Effector CD8-positive, alpha-beta T cell (primary cell): ENCODE data around the gene GNAQ.

Experiments used
- DNase-seq: peaks from one replicate; lab custom pipeline; 2025; lab: John Stamatoyannopoulos, UW

The GNAQ gene

DNA sequence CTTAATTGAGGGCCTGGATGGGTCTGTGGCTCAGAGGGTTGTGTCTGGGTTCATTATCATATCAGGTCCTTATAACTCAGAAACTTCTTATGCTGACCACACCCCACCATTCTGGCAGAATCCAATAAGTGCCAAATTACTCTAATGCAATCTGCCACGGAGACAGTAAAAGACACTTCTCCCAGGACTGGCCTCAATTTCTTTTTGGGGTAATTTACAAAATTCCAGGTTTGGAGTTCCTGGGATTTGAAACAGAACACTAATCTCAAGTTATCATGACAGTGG lies 187.8 kb downstream of the GNAQ start:
- DNase-seq: no peak

- no peak for DNase-seq
Measured at GRCh38 chr9:77843076-77843870, 188.3 kb downstream of the GNAQ start.

GRCh38 chr9:77841739-77842386 lies 189.7 kb downstream of the GNAQ start:
- no peak for DNase-seq

- no peak for DNase-seq
Measured at GRCh38 chr9:77839459-77840140, 192.0 kb downstream of the GNAQ start.

DNA sequence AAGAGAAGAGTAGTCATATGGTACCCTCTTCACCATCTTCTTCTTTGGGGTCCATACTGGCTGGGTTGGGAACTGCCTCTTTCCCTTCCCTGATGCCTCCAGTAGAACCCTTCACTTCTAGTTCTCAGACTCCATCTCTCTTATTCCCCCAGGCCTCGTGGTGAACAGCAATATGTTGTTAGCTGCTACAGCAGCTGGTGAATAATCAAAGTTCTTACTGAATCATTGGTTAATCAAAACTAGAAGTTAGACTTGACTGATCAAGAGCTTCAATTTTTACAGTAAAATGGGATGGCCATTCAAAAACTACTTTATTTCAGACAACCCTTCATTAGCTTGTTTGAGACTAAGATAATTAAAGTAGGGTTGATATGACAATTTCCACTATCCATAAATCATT lies 192.6 kb downstream of the GNAQ start:
- DNase-seq: no peak

GRCh38 chr9:77834898-77835488 lies 196.6 kb downstream of the GNAQ start:
- DNase-seq: no peak

- no peak for DNase-seq
Measured at GRCh38 chr9:77833561-77834429, 197.8 kb downstream of the GNAQ start.

DNA sequence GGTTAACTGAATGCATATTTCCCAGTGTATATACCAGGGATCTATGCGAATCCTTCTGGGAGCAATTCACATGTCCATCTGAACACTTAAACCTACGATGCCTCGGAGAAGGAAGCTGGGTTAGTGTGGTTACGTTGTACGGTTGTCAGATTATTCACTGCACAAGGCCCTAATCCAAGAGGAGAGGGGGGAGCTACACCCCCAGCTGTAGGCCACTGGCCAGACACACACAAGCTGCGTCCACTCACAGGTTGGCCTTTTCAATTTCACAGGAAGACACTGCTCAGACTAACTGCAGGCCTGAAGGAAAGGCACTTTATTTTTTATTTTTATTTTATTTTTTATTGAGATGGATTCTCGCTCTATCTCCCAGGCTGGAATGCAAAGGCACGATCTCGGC lies 199.0 kb downstream of the GNAQ start:
- DNase-seq: no peak

- DNase-seq: no peak
Measured at GRCh38 chr9:77831781-77832180, 199.8 kb downstream of the GNAQ start.

DNA sequence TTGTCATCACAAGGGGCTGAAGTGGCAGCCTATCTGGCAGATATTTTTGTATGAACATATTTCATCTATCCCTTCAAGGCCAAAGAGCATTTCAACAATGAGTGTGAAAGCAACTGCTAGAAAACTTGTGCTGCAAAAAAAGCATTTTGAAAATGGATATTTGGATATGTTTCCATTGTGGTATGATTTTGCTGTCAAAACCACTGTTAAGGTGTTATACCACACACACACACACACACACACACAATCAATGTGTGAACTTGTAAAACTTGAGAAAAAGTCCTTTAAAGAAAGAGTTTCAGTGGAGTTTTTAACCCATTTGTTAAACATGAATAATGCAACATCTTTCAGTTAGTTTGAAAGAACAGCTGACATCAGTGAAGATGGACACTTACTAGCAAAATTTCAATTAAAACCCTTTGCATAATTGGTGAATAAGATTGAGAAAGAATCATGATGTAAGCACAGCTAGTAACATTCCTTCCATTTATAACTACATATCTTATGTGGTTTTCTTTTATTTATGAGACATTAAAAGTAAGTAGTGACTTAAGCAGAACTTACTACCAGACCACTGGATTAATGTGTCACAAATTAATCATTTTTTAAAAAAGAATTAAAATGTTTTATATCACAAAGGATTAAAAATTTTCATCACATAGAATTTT lies 200.9 kb downstream of the GNAQ start:
- DNase-seq: no peak

DNA sequence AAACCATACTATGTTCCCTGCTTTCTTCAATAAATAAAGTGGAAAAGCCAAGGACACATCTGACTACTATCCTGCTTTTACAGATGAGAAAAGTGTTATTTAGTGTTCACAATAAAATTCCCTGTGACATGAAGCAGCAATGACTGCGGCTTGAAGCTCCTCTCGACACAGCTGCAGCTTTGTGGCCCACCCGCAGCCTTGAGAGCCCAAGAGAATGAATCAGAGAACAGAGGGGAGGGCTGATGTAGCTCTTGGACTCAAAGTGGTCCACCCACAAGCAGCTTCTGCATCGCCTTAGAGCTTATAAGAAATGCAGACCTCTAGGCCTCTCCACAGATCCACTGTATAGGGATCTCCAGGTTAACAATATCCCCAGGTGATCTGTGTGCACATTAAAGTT lies 202.2 kb downstream of the GNAQ start:
- DNase-seq: no peak

DNA sequence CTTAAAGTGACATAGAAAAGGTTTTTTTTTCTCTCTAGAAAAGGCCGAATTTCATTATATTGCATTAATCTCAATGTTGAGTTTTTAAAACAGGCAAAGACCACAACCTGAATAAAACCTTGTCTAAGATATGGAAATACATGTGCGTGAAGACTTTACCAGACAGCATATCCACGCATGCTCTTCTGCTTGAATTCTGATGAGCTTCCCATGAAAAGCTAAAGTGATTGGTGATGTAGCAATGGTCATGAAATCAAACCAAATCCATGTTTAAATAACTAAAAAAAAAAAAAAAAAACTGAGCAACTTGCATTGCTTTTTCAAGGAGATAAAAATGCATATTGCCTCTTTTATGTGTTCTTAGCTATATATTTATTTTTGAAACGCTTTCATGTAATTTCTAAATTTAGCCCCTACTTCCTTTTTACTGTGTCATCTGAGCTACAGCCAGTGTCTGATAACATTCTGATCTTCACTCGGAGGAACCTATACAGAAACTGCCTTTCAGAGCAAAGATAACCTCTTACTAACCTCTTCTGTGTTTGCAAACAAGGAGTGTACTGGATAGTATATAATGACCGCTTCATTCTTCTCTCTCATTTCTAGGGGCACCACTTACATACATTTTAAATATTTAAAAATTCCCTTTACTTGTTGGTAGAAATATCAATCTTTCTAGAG lies 204.4 kb downstream of the GNAQ start:
- no peak for DNase-seq

- DNase-seq: no peak
Measured at GRCh38 chr9:77826621-77827020, 205.0 kb downstream of the GNAQ start.

DNA sequence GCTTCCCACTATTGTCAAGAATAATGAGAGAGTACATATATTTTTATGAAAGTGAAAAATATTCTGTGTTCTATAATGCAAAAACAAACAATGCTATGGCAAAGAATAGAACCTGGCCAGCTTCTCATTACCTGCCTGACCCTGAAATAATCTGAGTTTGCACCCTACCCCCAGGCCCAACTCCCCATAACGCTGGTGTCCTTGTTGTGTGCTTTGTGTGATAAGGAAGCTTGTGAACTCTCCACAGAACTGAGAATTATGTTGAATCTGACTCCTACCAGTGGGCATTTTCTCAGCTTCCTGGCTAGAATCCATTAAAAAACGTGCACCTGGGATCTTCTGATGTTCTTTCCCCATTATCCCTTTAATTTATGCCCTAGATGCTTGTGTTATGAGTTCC lies 205.5 kb downstream of the GNAQ start:
- DNase-seq: no peak

DNA sequence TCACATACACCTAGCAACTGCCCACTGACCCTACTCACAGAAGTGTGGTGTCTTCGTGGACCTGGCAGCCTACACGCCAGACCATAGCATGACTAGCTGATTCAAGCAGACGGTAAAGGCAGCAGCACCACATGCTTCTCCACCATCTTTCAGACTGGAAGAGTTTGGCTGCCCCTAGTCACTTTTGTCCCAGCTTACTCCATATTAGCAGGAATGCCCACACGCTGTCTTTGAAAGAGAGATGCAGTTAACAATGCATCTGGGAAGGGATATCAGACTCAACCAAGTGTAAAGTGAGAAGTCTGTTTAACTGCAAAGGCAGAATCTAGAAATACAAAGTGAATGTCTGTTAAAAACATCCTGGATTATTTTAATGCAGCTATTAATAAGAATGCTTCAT lies 206.2 kb downstream of the GNAQ start:
- no peak for DNase-seq

- no peak for DNase-seq
Measured at GRCh38 chr9:77820293-77820954, 211.2 kb downstream of the GNAQ start.

GRCh38 chr9:77819657-77820056 lies 212.0 kb downstream of the GNAQ start:
- no peak for DNase-seq

DNA sequence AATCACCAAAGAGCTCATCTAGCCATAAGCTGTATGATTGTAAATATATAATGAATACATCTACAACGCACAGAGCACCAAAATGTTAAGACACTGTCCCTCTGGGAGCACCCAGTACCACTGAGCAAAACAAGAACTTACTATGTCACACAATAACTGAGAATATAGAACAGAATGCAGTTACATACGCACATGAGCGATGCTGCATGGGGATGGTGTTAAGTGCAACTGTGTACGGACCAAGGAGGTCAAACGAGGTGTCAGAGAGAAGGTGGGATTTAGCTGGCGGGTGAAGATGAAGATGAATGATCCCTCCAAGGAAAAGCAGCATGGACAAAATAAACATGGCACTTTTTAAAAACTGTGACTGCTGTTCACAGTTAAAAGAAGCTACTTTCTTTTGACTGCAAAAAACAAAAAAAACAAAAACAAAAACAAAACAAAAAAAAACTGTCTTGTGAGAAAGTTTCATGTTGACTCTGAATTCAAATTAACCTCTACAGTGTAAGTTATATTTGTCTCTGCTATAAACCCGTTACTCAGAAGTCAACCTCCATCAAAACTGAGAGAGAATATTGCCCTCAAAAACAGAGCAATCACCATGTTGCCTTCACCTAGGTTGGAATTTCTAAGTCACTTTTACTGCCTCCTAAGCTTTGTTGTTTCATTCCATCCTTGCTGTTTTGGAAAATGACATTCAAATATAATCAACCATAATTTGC lies 213.9 kb downstream of the GNAQ start:
- no peak for DNase-seq

GRCh38 chr9:77816641-77817341 lies 214.8 kb downstream of the GNAQ start:
- no peak for DNase-seq
